HS-5 (cell line): Measurements from ENCODE around the gene SPDYE4.

ENCODE experiments used
- DNase-seq: peaks from one replicate; pipeline ENCODE4 v3.0.0-alpha.2; 2012; ENCODE audit warnings: low read depth

Gene SPDYE4

DNA sequence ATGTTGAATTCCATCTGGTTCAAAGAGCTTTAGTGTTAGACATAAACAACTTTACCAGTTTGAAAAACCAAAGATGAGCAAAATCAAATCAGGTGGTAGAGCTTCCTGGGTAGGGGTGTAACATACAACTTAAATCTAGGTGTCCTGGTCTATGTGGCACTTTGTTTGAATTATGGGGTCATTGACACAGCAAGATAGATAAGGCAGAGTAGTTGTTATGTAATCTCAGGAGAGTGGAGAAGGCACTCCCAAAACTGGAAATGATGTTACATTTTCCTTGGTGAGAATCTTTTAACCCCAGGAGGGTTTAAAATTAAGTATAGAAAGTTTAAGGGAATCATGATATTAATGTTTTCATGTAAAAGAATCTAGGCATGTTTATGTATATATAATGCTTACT, 45.6 kb downstream of the SPDYE4 start:
- no peak for DNase-seq

DNA sequence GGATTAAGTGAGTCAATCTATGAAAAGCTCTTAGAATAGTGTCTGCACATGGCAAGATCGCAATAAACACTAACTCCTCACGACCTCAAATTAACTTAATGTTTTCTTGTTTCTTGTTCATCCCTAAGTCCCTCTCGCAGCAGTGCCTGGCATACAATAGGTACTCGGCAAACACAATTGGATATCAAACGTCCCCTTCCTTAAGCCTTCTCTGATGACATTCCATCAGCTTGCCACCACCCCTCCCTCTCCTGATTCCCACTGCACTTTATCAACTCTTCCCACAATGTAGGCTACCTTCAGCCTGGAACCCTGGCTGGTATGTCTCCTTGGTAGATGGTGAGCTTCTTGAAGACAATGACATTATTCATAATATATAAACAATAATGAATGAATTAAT, 47.1 kb downstream of the SPDYE4 start:
- DNase-seq = no peak

DNA sequence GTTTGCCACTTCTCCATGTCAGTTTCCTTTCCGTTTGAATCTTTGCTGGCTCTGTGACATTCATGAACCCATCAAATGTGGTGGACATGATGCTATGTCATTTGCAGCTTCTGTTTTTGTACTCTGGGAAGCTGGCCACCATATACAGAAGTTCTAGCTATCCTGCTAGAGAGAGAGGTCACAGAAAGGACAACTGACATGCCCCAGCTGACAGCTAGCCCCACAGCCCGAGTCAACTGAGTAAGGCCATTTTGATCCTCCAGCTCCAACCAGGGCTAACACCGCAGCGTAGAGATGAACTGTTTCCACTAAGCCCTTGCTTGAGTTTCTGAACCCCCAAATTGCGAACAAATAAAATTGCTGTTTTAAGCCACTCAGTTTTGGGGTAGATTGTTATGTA, 47.5 kb downstream of the SPDYE4 start:
- no peak for DNase-seq

DNA sequence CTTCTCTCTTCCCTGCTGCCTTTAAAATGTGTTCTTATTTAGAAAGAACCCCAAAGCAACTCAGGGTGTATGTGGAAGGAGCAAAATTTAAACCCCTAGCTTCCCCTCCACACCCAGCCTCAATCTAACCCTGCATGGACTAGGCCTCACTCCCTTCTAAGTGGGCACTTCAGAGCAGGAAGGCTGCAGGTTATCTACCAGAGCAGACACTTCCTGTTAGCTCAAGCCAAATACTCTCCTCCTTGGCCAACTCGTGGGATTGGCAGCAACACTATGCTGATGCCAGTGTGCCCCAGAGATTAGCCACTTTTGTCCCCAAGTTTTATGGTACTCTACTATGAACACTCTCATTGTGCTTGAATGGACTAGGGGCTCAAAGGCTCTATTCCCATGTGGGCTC, 49.3 kb downstream of the SPDYE4 start:
- DNase-seq = no peak

DNA sequence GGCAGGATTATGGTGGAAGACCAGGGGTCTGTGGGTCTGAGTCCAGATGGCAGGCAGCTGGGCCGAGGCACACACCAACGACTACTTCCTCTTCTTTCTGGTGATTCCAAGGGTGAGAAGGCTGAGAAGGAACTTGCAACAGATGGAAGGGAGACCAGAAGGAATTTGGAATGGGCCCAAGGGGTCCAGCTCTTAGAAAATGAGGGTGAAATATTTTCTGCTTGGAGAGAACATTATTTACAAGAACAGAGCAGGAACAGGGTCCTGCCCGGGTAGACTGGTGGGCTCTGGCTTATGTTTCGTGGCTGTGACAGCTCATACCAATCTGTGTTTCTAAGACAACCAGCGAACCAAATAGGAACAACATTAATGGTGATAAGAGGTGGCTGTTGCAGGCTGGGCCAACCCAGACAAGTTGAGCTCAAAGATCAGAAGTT, 50.3 kb downstream of the SPDYE4 start:
- no peak for DNase-seq

DNA sequence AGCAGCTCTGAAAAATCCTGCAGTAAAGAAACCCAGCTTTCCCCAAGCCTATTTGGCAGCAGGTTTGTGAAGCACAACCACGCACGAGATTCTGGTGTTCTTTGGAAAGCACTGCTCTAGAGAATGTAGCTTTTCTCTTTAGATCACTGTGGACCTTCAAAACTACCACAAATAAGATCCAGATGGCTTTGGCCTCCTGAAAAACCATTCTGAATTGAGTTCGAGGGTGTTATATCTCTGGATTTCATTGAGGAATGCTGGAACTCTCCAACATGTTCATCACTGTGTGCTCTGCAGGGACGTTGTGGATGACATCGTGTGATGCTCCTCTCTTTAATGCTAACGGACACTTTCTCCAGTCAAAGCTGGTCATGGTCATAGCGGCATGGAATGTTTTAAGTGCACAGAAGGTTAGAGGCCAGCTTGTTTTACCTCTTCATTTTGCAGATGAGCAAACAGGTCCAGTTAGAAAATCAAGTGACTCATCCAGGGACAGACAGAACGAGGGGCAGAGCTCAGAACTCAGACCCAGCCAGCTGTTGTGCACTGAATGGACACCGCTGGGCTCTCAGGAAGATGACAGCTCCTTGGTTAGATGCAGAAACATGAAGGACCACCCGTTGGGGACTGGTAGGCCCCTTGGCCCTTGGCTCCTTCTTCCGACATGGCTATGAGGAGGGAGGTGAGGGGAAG, 50.9 kb downstream of the SPDYE4 start:
- DNase-seq = no peak

DNA sequence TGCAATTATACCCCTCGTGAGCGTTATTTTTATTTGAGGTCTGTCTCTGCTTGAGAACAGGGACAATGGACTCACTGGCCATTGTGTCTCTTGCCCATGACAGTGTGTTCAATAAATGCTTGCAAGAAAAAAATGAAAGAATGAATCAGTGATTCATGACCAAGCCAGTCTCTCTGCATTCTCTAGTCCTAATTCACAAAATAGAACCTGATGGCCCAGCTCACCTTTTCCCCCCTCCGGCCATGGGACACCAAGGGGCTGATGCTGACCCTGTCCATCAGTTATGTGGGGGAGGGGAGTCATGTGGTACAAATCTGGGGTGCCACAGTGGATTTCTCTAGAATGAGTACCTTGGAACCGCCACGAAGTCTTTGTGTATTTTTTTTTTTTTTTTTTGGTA, 51.9 kb downstream of the SPDYE4 start:
- DNase-seq = no peak

DNA sequence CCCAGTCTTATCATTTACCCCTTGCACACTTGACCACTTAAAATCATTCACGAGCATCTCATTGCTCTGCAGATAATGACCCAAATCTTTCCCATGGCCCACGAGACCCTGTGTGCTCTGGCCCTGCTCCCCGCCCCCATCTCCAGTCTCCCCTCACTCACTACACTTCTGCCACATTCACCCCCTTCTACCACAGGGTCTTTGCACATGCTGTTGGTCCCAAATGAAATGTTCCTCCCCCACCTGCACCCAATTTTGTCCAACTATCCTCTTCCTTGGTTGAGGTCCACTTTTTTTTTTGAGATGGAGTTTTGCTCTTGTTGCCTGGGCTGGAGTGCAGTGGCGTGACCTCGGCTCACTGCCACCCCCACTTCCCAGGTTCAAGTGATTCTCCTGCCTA, 52.9 kb downstream of the SPDYE4 start:
- no peak for DNase-seq

DNA sequence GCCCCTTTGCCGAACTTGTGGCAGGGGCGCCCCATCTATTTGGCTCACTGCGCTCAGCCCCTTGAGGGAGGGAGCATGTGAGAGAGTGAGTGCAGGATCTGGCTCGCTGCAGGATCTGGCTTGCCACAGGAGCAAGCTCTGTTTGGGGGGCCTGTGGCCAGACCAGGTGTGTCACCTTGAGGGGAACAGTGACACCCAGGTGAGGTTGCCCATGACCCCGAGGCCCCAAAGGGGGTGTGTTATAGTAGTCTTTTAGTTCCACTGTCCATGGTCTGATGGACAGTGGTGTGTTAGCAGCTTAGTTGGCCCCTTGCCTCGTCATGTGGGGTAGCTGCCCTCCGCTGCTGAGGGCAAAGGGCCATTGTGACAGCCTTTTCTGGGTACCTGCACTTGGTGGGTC, 55.3 kb downstream of the SPDYE4 start:
- DNase-seq = no peak

DNA sequence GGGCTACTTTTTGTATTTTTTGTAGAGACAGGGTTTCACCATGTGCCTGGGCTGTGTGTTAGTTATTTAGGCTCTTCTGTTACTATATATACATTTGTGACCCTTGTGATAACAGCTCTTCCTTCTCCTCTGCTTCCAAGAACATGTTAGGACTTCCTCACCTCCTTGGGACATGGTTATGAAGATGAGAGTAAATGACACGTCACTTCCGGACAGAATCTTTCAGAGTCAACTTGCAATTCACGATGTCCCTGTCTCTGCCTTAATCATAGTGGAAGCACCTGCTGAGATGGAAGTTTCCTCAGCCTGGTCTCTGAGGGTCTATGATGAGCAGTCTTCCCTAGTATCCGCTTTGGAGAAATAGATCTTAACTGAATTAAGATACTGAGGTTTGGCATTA, 56.6 kb downstream of the SPDYE4 start:
- no peak for DNase-seq

DNA sequence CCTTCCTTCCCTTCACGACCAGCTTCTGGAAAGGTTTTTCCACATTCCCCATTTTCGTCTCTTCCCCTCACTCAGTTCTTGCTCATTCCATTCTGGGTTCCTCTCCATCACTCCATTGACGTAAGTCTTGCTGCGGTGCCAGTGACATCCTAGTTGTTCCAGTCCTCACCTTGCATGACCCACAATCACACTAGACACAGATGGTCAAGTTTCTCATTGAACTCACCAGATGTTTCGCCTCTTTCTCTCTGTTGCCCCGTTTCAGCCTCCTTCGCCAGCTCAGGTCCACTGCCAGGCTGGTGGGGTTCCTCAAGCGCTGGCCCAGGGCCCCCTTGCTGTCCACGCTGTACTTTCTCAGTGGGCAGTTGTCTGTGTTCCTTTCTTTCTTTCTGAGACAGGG, 57.1 kb downstream of the SPDYE4 start:
- no peak for DNase-seq
